Osteoblast (primary cell): ENCODE results near the gene PSMG3. TPM values are rescaled to one million over a fixed set of nuclear protein-coding genes. Genes with fewer than 3 reads are reported as not detected.

Experiments used
- DNase-seq: peaks from one replicate; pipeline ENCODE4 v3.0.0; 2011; ENCODE audit warnings: low spot score, mixed read lengths; ENCODE audit not compliant: insufficient read length; ENCODE audit errors: missing footprints
- H2AFZ ChIP-seq: 2 replicates; pipeline ENCODE4 v1.6.0; 2011; ENCODE audit warnings: mild to moderate bottlenecking, low read length
- H3K27ac ChIP-seq: 2 replicates; pipeline ENCODE4 v1.5.1; 2011; ENCODE audit warnings: mild to moderate bottlenecking, low read depth, low read length, moderate library complexity
- H3K27me3 ChIP-seq: 2 replicates; pipeline ENCODE4 v1.6.0; 2012; ENCODE audit warnings: mild to moderate bottlenecking, control low read depth, inconsistent platforms, low read length, moderate library complexity; ENCODE audit not compliant: insufficient read depth
- H3K36me3 ChIP-seq: 2 replicates; pipeline ENCODE4 v1.5.1; 2011; ENCODE audit warnings: mild to moderate bottlenecking, low read length, control low read depth, moderate library complexity; ENCODE audit not compliant: insufficient read depth
- H3K4me1 ChIP-seq: 2 replicates; pipeline ENCODE4 v1.5.1; 2011; ENCODE audit warnings: mild to moderate bottlenecking, low read length, control low read depth, moderate library complexity; ENCODE audit not compliant: insufficient read depth
- H3K4me2 ChIP-seq: 2 replicates; pipeline ENCODE4 v1.6.0; 2011; ENCODE audit warnings: mild to moderate bottlenecking, low read length; ENCODE audit not compliant: insufficient read depth
- H3K4me3 ChIP-seq: fragments of 200-600 bp; sonication (generic); 3 replicates; pipeline ENCODE4 v1.5.1; 2012; ENCODE audit warnings: mild to moderate bottlenecking, low read length, inconsistent platforms; ENCODE audit not compliant: insufficient read depth
- H3K79me2 ChIP-seq: 2 replicates; pipeline ENCODE4 v1.6.0; 2012; ENCODE audit warnings: mild to moderate bottlenecking, low read length, control low read depth, inconsistent platforms; ENCODE audit not compliant: insufficient read depth
- H3K9me3 ChIP-seq: 2 replicates; pipeline ENCODE4 v1.5.1; 2011; ENCODE audit warnings: low read depth, low read length, control low read depth
- H4K20me1 ChIP-seq: 2 replicates; pipeline ENCODE4 v1.6.0; 2012; ENCODE audit warnings: mild to moderate bottlenecking, low read length, control low read depth; ENCODE audit not compliant: insufficient read depth
- CTCF ChIP-seq: IDR thresholded peaks from 2 replicates; pipeline ENCODE4 v1.5.1; 2011; ENCODE audit warnings: mild to moderate bottlenecking, low read depth, low read length, moderate library complexity; ENCODE audit errors: extremely low read depth
- total RNA-seq: library from RNA; depleted of rRNA; stranded (reverse); fragments of >200 nt; gene quantifications from 2 replicates; pipeline ENCODE4 v1.2.3, GENCODE V29; 2012

The PSMG3 gene
- total RNA-seq, 1 donor = 38.7 TPM

GRCh38 chr7:1553512-1554210, 16.2 kb downstream of the PSMG3 start:
- H4K20me1 ChIP-seq = no peaks in the 10 kb centered on the region
- no peak overlapping the region for H3K4me2 ChIP-seq
- TF ChIP-seq CTCF = no peak
- no peaks in the 10 kb centered on the region for H3K36me3 ChIP-seq
- H3K9me3 ChIP-seq = no peaks in the 10 kb centered on the region
- no peak overlapping the region for H3K27ac ChIP-seq
- H3K27me3 ChIP-seq = no peaks in the 10 kb centered on the region
- no peaks in the 10 kb centered on the region for H3K79me2 ChIP-seq
- peaks cover 13% of the 10 kb centered on the region for H3K4me1 ChIP-seq
- H2AFZ ChIP-seq = no peak overlapping the region
- no peak overlapping the region for H3K4me3 ChIP-seq
- peak; percentile 89 for DNase-seq

- no peak overlapping the region for H3K4me2 ChIP-seq
- H3K36me3 ChIP-seq = no peaks in the 10 kb centered on the region
- TF ChIP-seq CTCF = no peak
- H3K4me3 ChIP-seq = no peak overlapping the region
- H3K27ac ChIP-seq = no peak overlapping the region
- H3K9me3 ChIP-seq = no peaks in the 10 kb centered on the region
- no peaks in the 10 kb centered on the region for H3K79me2 ChIP-seq
- H3K4me1 ChIP-seq = peaks cover 13% of the 10 kb centered on the region
- H3K27me3 ChIP-seq = no peaks in the 10 kb centered on the region
- no peak overlapping the region for H2AFZ ChIP-seq
- peak; percentile 83 for DNase-seq
- H4K20me1 ChIP-seq = no peaks in the 10 kb centered on the region
Measured at GRCh38 chr7:1552200-1552599, 17.6 kb downstream of the PSMG3 start.

GRCh38 chr7:1550846-1551155, 19.0 kb downstream of the PSMG3 start:
- Histone ChIP-seq H2AFZ (no peak overlapping the region), H3K4me3 (no peak overlapping the region), H3K36me3 (no peaks in the 10 kb centered on the region), H3K9me3 (no peaks in the 10 kb centered on the region), H3K4me1 (peaks cover 10% of the 10 kb centered on the region), H4K20me1 (no peaks in the 10 kb centered on the region), H3K27ac (no peak overlapping the region), H3K27me3 (no peaks in the 10 kb centered on the region), H3K79me2 (no peaks in the 10 kb centered on the region), H3K4me2 (no peak overlapping the region)
- peak; percentile 77 for DNase-seq
- TF ChIP-seq CTCF = no peak

GRCh38 chr7:1550005-1550845, 19.6 kb downstream of the PSMG3 start:
- Histone ChIP-seq H3K4me3 (no peak overlapping the region), H3K79me2 (no peaks in the 10 kb centered on the region), H3K27ac (no peak overlapping the region), H3K9me3 (no peaks in the 10 kb centered on the region), H2AFZ (no peak overlapping the region), H3K4me2 (no peak overlapping the region), H3K36me3 (no peaks in the 10 kb centered on the region), H4K20me1 (no peaks in the 10 kb centered on the region), H3K4me1 (peaks cover 4% of the 10 kb centered on the region), H3K27me3 (no peaks in the 10 kb centered on the region)
- no peak for TF ChIP-seq CTCF
- DNase-seq = peak; percentile 80
